ENCODE data around the gene MLST8. TPM values are rescaled to one million over a fixed set of nuclear protein-coding genes. Genes with fewer than 3 reads are reported as not detected.
A peak's percentile ranks its signal among the peaks of the same experiment; 100 is the strongest.

Gene MLST8
- total RNA-seq, 1 donor from 2014 or later = 61.9 TPM

- peaks cover 1% of the 10 kb centered on the region for H3K27me3 Mint-ChIP-seq (ENCODE audit: insufficient read depth)
- intact Hi-C loops (cut with micrococcal nuclease) = loop anchor here (10.0 kb wide), 1 partner anchor 135 kb away; the partner anchor contains the start of gene ABCA3
- no peak overlapping the region for H3K4me3 Mint-ChIP-seq
- no peak overlapping the region for H3K27ac Mint-ChIP-seq
- H3K4me1 Mint-ChIP-seq (ENCODE audit: low read depth) = peaks cover 33% of the 10 kb centered on the region
- H3K36me3 Mint-ChIP-seq (ENCODE audit: low read depth) = peaks cover 24% of the 10 kb centered on the region
- no peaks in the 10 kb centered on the region for H3K9me3 Mint-ChIP-seq
- DNase-seq (ENCODE audit: low spot score) = no peak
Measured at GRCh38 chr16:2209258-2210008, 4.2 kb downstream of the MLST8 start.

- no peaks in the 10 kb centered on the region for H3K27me3 Mint-ChIP-seq (ENCODE audit: insufficient read depth)
- no peak for DNase-seq (ENCODE audit: low spot score)
- peaks cover 29% of the 10 kb centered on the region for H3K4me1 Mint-ChIP-seq (ENCODE audit: low read depth)
- no peak overlapping the region for H3K27ac Mint-ChIP-seq
- peaks cover 24% of the 10 kb centered on the region for H3K36me3 Mint-ChIP-seq (ENCODE audit: low read depth)
- intact Hi-C loops (cut with micrococcal nuclease) = loop anchor here (10.0 kb wide), 1 partner anchor 135 kb away; the partner anchor contains the start of gene ABCA3
- no peaks in the 10 kb centered on the region for H3K9me3 Mint-ChIP-seq
- no peak overlapping the region for H3K4me3 Mint-ChIP-seq
Measured at GRCh38 chr16:2210009-2210332, 4.7 kb downstream of the MLST8 start.

GRCh38 chr16:2210386-2211365 is 5.4 kb downstream of the MLST8 start, which contains the start of gene BRICD5:
BRICD5 (minus strand) TSS chr16:2210863; CDS start chr16:2210833, 30 bp downstream.
- intact Hi-C loops (cut with micrococcal nuclease) = loop anchor here (10.0 kb wide), 1 partner anchor 134 kb away; the partner anchor contains the start of gene ABCA3
- H3K27ac Mint-ChIP-seq = no peak within 1 kb of the TSS
- peaks cover 29% of the 10 kb centered on the region for H3K4me1 Mint-ChIP-seq (ENCODE audit: low read depth)
- H3K4me3 Mint-ChIP-seq = peak within 1 kb of the TSS; percentile 87
- H3K9me3 Mint-ChIP-seq = no peaks in the 10 kb centered on the region
- H3K27me3 Mint-ChIP-seq (ENCODE audit: insufficient read depth) = no peaks in the 10 kb centered on the region
- H3K36me3 Mint-ChIP-seq (ENCODE audit: low read depth) = peaks cover 24% of the 10 kb centered on the region
- DNase-seq (ENCODE audit: low spot score) = no peak

- Mint-ChIP-seq H3K9me3 (no peaks in the 10 kb centered on the region), H3K27ac (no peak overlapping the region), H3K4me1 (ENCODE audit: low read depth) (peaks cover 28% of the 10 kb centered on the region), H3K27me3 (ENCODE audit: insufficient read depth) (no peaks in the 10 kb centered on the region), H3K36me3 (ENCODE audit: low read depth) (peaks cover 22% of the 10 kb centered on the region), H3K4me3 (peak overlapping the region; percentile 87)
- no peak for DNase-seq (ENCODE audit: low spot score)
- intact Hi-C loops (cut with micrococcal nuclease) = loop anchor here (10.0 kb wide), 1 partner anchor 133 kb away; the partner anchor contains the start of gene ABCA3
Measured at GRCh38 chr16:2211923-2212347, 6.7 kb downstream of the MLST8 start.

GRCh38 chr16:2212362-2213324 is 7.4 kb downstream of the MLST8 start:
- no peaks in the 10 kb centered on the region for H3K27me3 Mint-ChIP-seq (ENCODE audit: insufficient read depth)

GRCh38 chr16:2213817-2214718 is 8.8 kb downstream of the MLST8 start:
- peaks cover 18% of the 10 kb centered on the region for H3K4me1 Mint-ChIP-seq (ENCODE audit: low read depth)
- peak overlapping the region; percentile 87 for H3K4me3 Mint-ChIP-seq
- no peak for DNase-seq (ENCODE audit: low spot score)
- peak overlapping the region; percentile 65 for H3K27ac Mint-ChIP-seq
- H3K9me3 Mint-ChIP-seq = no peaks in the 10 kb centered on the region
- intact Hi-C loops (cut with micrococcal nuclease) = loop anchor here (2.0 to 10.0 kb wide), 2 partner anchors 55 to 131 kb away; partner anchors contain the start of genes ABCA3 and RNPS1
- no peaks in the 10 kb centered on the region for H3K27me3 Mint-ChIP-seq (ENCODE audit: insufficient read depth)
- H3K36me3 Mint-ChIP-seq (ENCODE audit: low read depth) = peaks cover 15% of the 10 kb centered on the region

More at GRCh38 chr16:2212362-2213324, 7.4 kb downstream of the MLST8 start:
- Mint-ChIP-seq H3K9me3 (no peaks in the 10 kb centered on the region), H3K36me3 (ENCODE audit: low read depth) (peaks cover 17% of the 10 kb centered on the region), H3K27ac (peak overlapping the region; percentile 65), H3K4me1 (ENCODE audit: low read depth) (peaks cover 21% of the 10 kb centered on the region), H3K4me3 (peak overlapping the region; percentile 87)
- no peak for DNase-seq (ENCODE audit: low spot score)
- intact Hi-C loops (cut with micrococcal nuclease) = loop anchor here (10.0 kb wide), 1 partner anchor 132 kb away; the partner anchor contains the start of gene ABCA3

- Mint-ChIP-seq H3K4me3 (peak within 1 kb of the TSS; percentile 90), H3K27ac (peak within 1 kb of the TSS; percentile 88), H3K4me1 (ENCODE audit: low read depth) (peaks cover 18% of the 10 kb centered on the region), H3K27me3 (ENCODE audit: insufficient read depth) (no peaks in the 10 kb centered on the region), H3K9me3 (no peaks in the 10 kb centered on the region), H3K36me3 (ENCODE audit: low read depth) (peaks cover 14% of the 10 kb centered on the region)
- no peak for DNase-seq (ENCODE audit: low spot score)
- intact Hi-C loops (cut with micrococcal nuclease) = loop anchor here (2.0 to 10.0 kb wide), 2 partner anchors 54 to 130 kb away; partner anchors contain the start of genes ABCA3 and RNPS1
Measured at GRCh38 chr16:2214719-2214968, 9.4 kb downstream of the MLST8 start, which contains the start of gene PGP. PGP (minus strand) TSS chr16:2214840; CDS start chr16:2214777, 63 bp downstream.

- peaks cover 14% of the 10 kb centered on the region for H3K36me3 Mint-ChIP-seq (ENCODE audit: low read depth)
- intact Hi-C loops (cut with micrococcal nuclease) = loop anchor here (10.0 kb wide), 1 partner anchor 128 kb away; the partner anchor contains the start of gene ABCA3
- peaks cover 18% of the 10 kb centered on the region for H3K4me1 Mint-ChIP-seq (ENCODE audit: low read depth)
Measured at GRCh38 chr16:2216330-2216729, 11.1 kb downstream of the MLST8 start.

GRCh38 chr16:2223221-2223941 is 18.1 kb downstream of the MLST8 start, which contains the start of gene E4F1:
E4F1 (plus strand) TSS chr16:2223591; CDS start chr16:2223614, 23 bp downstream.
- intact Hi-C loops (cut with micrococcal nuclease) = loop anchor here (1.0 to 2.0 kb wide), 9 partner anchors 8 to 803 kb away; partner anchors contain the start of genes ECI1, MLST8, NUBP2 and RNPS1
- H3K36me3 Mint-ChIP-seq (ENCODE audit: low read depth) = no peaks in the 10 kb centered on the region
- peaks cover 9% of the 10 kb centered on the region for H3K4me1 Mint-ChIP-seq (ENCODE audit: low read depth)
- DNase-seq (ENCODE audit: low spot score) = peak; percentile 99
- peak within 1 kb of the TSS; percentile 87 for H3K4me3 Mint-ChIP-seq
- H3K27me3 Mint-ChIP-seq (ENCODE audit: insufficient read depth) = no peaks in the 10 kb centered on the region
- H3K9me3 Mint-ChIP-seq = no peaks in the 10 kb centered on the region
- H3K27ac Mint-ChIP-seq = peak within 1 kb of the TSS; percentile 77

More at GRCh38 chr16:2216330-2216729, 11.1 kb downstream of the MLST8 start:
- H3K27ac Mint-ChIP-seq = peak overlapping the region; percentile 65
- peak overlapping the region; percentile 90 for H3K4me3 Mint-ChIP-seq
- no peak for DNase-seq (ENCODE audit: low spot score)
- H3K27me3 Mint-ChIP-seq (ENCODE audit: insufficient read depth) = no peaks in the 10 kb centered on the region
- H3K9me3 Mint-ChIP-seq = no peaks in the 10 kb centered on the region

- Mint-ChIP-seq H3K27me3 (ENCODE audit: insufficient read depth) (no peaks in the 10 kb centered on the region), H3K4me1 (ENCODE audit: low read depth) (peaks cover 9% of the 10 kb centered on the region), H3K9me3 (no peaks in the 10 kb centered on the region), H3K27ac (peak overlapping the region; percentile 77), H3K36me3 (ENCODE audit: low read depth) (no peaks in the 10 kb centered on the region), H3K4me3 (peak overlapping the region; percentile 87)
- peak; percentile 19 for DNase-seq (ENCODE audit: low spot score)
- intact Hi-C loops (cut with micrococcal nuclease) = loop anchor here (1.0 to 2.0 kb wide), 9 partner anchors 9 to 803 kb away; partner anchors contain the start of genes ECI1, MLST8, NUBP2 and RNPS1
Measured at GRCh38 chr16:2223942-2224486, 18.8 kb downstream of the MLST8 start.
